ENCODE data around the gene KCNQ2.

DNA sequence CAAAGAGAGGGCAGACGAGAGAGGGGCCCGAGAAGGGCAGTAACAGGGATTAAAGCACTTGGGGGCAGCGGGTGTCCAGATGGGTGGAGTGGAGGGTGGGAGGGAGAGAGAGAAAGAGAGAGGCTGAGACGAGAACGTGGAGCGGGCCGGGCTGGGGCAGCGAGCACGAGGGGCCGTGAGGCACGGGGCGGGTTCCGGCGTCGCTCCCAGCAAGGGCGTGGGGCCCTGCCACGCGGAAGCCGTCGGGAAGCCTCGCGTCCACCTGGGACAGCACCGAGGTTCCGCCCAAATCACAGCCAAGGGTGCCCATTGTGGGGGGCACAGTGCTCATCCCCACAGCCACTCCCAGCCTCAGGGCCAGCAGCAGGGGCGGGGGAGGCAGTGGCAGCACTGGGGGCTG, 49.8 kb downstream of the KCNQ2 start:
- TF ChIP-seq, protein P1, sequence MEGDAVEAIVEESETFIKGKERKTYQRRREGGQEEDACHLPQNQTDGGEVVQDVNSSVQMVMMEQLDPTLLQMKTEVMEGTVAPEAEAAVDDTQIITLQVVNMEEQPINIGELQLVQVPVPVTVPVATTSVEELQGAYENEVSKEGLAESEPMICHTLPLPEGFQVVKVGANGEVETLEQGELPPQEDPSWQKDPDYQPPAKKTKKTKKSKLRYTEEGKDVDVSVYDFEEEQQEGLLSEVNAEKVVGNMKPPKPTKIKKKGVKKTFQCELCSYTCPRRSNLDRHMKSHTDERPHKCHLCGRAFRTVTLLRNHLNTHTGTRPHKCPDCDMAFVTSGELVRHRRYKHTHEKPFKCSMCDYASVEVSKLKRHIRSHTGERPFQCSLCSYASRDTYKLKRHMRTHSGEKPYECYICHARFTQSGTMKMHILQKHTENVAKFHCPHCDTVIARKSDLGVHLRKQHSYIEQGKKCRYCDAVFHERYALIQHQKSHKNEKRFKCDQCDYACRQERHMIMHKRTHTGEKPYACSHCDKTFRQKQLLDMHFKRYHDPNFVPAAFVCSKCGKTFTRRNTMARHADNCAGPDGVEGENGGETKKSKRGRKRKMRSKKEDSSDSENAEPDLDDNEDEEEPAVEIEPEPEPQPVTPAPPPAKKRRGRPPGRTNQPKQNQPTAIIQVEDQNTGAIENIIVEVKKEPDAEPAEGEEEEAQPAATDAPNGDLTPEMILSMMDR (IDR thresholded peaks at IDR 0.05): no peak
- TF ChIP-seq POLR2A (IDR thresholded peaks at IDR 0.05): no peak

Data from adrenal gland (tissue), 5 donors.